SH-SY5Y (cell line): Measurements from ENCODE around the gene MAP6D1.

Experiments used
- GATA2 ChIP-seq: IDR thresholded peaks from 2 replicates; pipeline ENCODE4 v1.6.1; 2011; ENCODE audit warnings: mild to moderate bottlenecking, low read depth, low read length
- GATA3 ChIP-seq: IDR thresholded peaks from 2 replicates; pipeline ENCODE4 v1.6.1; 2011; ENCODE audit warnings: low read depth, mild to moderate bottlenecking, low read length, moderate library complexity

DNA sequence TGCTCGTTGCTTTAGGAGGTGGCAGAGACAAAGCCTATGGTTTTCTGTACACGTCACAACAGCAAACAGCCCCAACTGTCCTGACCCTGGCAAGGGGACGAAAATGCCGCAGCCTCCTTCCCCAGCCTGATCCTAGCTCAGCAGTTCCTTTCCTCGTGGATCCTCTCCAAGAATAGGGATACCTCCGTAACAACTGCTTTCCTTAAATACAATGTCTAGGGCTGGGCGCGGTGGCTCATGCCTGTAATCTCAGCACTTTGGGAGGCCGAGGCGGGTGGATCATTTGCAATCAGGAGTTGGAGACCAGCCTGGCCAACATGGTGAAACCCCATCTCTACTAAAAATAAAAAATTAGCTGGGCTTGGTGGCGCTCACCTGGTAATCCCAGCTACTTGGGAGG lies 17.0 kb downstream of the MAP6D1 start:
- TF ChIP-seq GATA2: no peak
- TF ChIP-seq GATA3: no peak
